Islet of Langerhans (tissue), 1 donor: ENCODE results near the gene CYP3A5.
"Not testable (repeated sequence)": the region's sequence is repeated elsewhere in the genome, so short reads cannot be mapped to it uniquely, and the experiment has no call there.

Experiments
- FAIRE-seq: peaks from one replicate; lab custom pipeline; 2011; peaks lifted over from hg19 to GRCh38; lab: Jason Lieb, UNC

Gene CYP3A5

GRCh38 chr7:99685129-99685758 lies 5.4 kb upstream of the CYP3A5 start:
- FAIRE-seq: no peak

- FAIRE-seq: no peak
Measured at GRCh38 chr7:99679032-99679399, 780 bp downstream of the CYP3A5 start.

GRCh38 chr7:99677648-99678045 lies 2.1 kb downstream of the CYP3A5 start:
- FAIRE-seq: no peak

- no peak for FAIRE-seq
Measured at GRCh38 chr7:99677013-99677647, 2.7 kb downstream of the CYP3A5 start.

- no peak for FAIRE-seq
Measured at GRCh38 chr7:99674995-99675742, 4.6 kb downstream of the CYP3A5 start.

GRCh38 chr7:99672573-99672972 lies 7.2 kb downstream of the CYP3A5 start:
- no peak for FAIRE-seq

GRCh38 chr7:99669782-99670181 lies 10.0 kb downstream of the CYP3A5 start:
- FAIRE-seq: no peak

- FAIRE-seq: no peak
Measured at GRCh38 chr7:99668541-99668940, 11.3 kb downstream of the CYP3A5 start.

GRCh38 chr7:99667179-99667578 lies 12.6 kb downstream of the CYP3A5 start:
- FAIRE-seq: no peak

GRCh38 chr7:99666013-99666395 lies 13.8 kb downstream of the CYP3A5 start:
- FAIRE-seq: no peak

- FAIRE-seq: no peak
Measured at GRCh38 chr7:99665312-99666012, 14.3 kb downstream of the CYP3A5 start.

- not testable (repeated sequence) for FAIRE-seq
Measured at GRCh38 chr7:99657879-99658278, 21.9 kb downstream of the CYP3A5 start.

GRCh38 chr7:99654626-99655025 lies 25.2 kb downstream of the CYP3A5 start:
- FAIRE-seq: not testable (repeated sequence)

- no peak for FAIRE-seq
Measured at GRCh38 chr7:99653754-99654153, 26.0 kb downstream of the CYP3A5 start.

GRCh38 chr7:99653269-99653668 lies 26.5 kb downstream of the CYP3A5 start:
- not testable (repeated sequence) for FAIRE-seq

- no peak for FAIRE-seq
Measured at GRCh38 chr7:99652671-99653070, 27.1 kb downstream of the CYP3A5 start.

GRCh38 chr7:99651290-99651689 lies 28.5 kb downstream of the CYP3A5 start:
- no peak for FAIRE-seq

- no peak for FAIRE-seq
Measured at GRCh38 chr7:99648843-99649242, 31.0 kb downstream of the CYP3A5 start.

GRCh38 chr7:99645590-99645989 lies 34.2 kb downstream of the CYP3A5 start:
- peak; percentile 13 for FAIRE-seq

- FAIRE-seq: no peak
Measured at GRCh38 chr7:99644431-99644830, 35.4 kb downstream of the CYP3A5 start.

- no peak for FAIRE-seq
Measured at GRCh38 chr7:99643464-99643863, 36.3 kb downstream of the CYP3A5 start.

GRCh38 chr7:99642027-99642426 lies 37.8 kb downstream of the CYP3A5 start:
- FAIRE-seq: no peak

GRCh38 chr7:99639267-99639666 lies 40.5 kb downstream of the CYP3A5 start:
- FAIRE-seq: no peak
